Mucosa of stomach (tissue), 1 donor: Measurements from ENCODE around the gene ATG4B.
"Not testable (repeated sequence)": the region's sequence is repeated elsewhere in the genome, so short reads cannot be mapped to it uniquely, and the experiment has no call there.

Experiments used
- H3K27me3 ChIP-seq: one replicate; pipeline ENCODE4 v1.7.0; 2013; ENCODE audit warnings: mild to moderate bottlenecking, low read length; ENCODE audit not compliant: control insufficient read depth, insufficient read depth
- H3K36me3 ChIP-seq: one replicate; pipeline ENCODE4 v1.7.0; 2013; ENCODE audit warnings: low read length; ENCODE audit not compliant: control insufficient read depth, insufficient read depth
- H3K4me1 ChIP-seq: one replicate; pipeline ENCODE4 v1.7.0; 2013; ENCODE audit warnings: mild to moderate bottlenecking, low read length; ENCODE audit not compliant: control insufficient read depth, insufficient read depth
- H3K4me3 ChIP-seq: one replicate; pipeline ENCODE4 v1.7.0; 2013; ENCODE audit warnings: low read length
- H3K9ac ChIP-seq: one replicate; pipeline ENCODE4 v1.7.0; 2013; ENCODE audit warnings: mild to moderate bottlenecking, low read length, moderate library complexity
- H3K9me3 ChIP-seq: one replicate; pipeline ENCODE4 v1.7.0; 2013; ENCODE audit warnings: mild to moderate bottlenecking, low read length, moderate library complexity; ENCODE audit not compliant: control insufficient read depth
- donor health status: Pancreatic carcinoma.

The ATG4B gene

DNA sequence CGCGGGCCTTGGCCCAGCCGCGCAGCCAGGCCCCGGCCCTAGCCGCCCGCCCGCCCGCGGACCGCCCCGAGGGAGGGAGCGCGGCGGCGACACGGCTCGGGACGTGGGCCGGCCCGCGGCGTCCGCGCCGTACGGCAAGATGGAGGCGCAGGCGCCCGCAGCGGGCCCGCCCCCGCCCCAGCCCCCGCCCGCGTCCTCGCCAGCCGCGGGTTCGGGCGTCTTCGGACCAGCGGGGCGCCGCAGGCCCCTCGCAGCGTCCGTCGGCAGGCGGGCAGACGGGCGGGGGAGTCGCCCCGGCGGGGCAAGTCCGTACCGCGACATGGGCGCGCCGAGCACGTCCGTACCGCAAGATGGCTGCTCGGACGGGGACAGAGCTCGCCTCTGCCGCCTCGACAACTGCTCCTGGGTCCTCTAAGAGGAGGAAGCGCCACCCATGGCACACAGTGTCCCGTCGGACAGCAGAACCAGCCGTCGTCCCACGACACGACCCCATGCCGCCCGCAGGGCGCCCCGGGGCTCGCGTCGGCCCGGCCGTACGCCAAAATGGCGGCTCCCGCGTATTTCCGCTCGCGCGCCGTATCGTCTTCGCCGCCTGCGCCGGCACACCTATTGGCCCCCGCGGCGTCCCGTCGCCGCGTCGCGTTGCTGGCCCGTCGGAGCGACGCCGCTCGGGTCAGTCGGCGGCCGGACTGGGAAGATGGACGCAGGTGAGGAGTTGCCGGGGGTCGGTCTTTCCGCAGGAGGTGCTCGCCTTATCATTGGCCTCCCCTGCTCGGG lies at the start of gene ATG4B, which contains the start of gene THAP4:
Gene ATG4B (plus strand): TSS at position 676 of the 777 bp plus-strand sequence. CDS start 22 bp downstream, at position 698.
Gene THAP4 (minus strand): TSS at position 141 of the 777 bp plus-strand sequence. CDS start 141 bp downstream, outside the sequence.
- Histone ChIP-seq H3K9ac (peak within 1 kb of the TSS; percentile 84), H3K4me1 (peaks cover 17% of the 10 kb centered on the region), H3K9me3 (no peaks in the 10 kb centered on the region), H3K36me3 (no peaks in the 10 kb centered on the region), H3K4me3 (peak within 1 kb of the TSS; percentile 74), H3K27me3 (no peaks in the 10 kb centered on the region)

DNA sequence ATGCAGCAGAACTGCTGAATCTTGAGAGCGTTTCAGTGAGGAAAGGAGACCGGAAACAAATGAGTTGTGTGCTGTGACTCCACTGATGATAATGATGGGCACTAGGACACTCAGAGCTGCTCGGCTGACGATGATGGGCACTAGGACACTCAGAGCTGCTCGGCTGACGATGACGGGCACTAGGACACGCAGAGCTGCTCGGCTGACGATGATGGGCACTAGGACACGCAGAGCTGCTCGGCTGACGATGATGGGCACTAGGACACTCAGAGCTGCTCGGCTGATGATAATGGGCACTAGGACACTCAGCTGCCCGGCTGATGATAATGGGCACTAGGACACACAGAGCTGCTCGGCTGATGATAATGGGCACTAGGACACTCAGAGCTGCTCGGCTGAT lies 47.6 kb upstream of the ATG4B start:
- not testable (repeated sequence) for H3K27me3 ChIP-seq, H3K4me1 ChIP-seq, H3K4me3 ChIP-seq, H3K36me3 ChIP-seq, H3K9me3 ChIP-seq, H3K9ac ChIP-seq

DNA sequence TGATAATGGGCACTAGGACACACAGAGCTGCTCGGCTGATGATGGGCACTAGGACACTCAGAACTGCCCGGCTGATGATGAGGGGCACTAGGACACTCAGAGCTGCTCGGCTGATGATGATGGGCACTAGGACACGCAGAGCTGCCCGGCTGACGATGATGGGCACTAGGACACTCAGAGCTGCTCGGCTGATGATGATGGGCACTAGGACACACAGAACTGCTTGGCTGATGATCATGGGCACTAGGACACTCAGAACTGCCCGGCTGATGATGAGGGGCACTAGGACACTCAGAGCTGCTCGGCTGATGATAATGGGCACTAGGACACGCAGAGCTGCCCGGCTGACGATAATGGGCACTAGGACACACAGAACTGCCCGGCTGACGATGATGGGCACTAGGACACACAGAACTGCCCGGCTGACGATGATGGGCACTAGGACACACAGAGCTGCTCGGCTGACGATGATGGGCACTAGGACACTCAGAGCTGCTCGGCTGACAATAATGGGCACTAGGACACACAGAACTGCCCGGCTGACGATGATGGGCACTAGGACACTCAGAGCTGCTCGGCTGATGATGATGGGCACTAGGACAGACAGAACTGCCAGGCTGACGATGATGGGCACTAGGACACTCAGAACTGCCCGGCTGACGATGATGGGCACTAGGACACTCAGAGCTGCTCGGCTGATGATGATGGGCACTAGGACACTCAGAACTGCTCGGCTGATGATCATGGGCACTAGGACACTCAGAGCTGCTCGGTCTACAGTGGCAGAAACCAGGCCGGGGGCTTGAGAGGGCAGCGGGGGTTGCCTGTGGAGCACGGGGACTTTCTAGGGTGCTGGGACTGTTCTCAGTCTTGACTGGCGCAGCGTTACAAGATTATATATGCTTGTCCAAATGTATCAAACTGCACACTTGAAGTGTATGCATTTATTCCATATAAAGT lies 46.7 kb upstream of the ATG4B start:
- H3K36me3 ChIP-seq, H3K9ac ChIP-seq, H3K4me3 ChIP-seq: not testable (repeated sequence)

DNA sequence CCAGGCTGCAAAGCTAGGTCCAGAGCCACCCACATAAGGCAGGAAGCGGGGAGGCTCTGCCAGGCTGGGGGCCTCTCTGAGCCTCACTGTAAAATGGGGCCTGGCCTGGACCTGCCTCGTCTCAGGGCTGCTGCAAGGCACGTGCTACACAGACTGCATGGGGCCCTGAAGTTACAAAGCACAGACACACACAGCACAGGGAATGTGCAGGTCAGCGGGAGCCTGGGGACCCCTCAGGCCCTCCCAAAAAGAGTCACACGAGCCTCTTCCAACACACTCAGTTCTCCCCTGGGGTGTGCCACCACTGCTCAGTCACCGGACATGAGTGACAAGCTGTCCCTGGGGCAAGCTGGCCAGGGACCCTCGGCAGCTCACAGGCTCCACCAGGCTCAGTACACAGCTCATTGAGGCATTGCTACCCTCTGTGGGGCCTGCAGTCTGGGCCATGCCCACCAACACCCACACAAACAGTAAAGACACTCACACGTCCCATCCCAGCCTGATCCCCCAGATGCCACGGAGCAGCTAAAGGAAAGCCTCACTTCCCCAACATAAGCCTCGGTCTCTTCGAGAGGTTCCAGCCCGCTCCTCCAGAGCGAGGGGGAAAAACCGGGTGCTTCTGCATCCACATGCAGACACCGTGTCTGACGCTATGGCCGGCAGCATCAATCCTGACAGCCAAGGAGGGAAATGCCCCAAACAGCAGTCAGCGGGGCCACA lies 45.2 kb upstream of the ATG4B start:
- peaks cover under 1% of the 10 kb centered on the region for H3K9me3 ChIP-seq
- H3K4me3 ChIP-seq, result no peak overlapping the region
- H3K9ac ChIP-seq, result no peak overlapping the region
- no peaks in the 10 kb centered on the region for H3K4me1 ChIP-seq
- no peaks in the 10 kb centered on the region for H3K36me3 ChIP-seq
- no peaks in the 10 kb centered on the region for H3K27me3 ChIP-seq

More for the DNA sequence above, 46.7 kb upstream of the ATG4B start:
- not testable (repeated sequence) for H3K9me3 ChIP-seq, H3K4me1 ChIP-seq, H3K27me3 ChIP-seq

DNA sequence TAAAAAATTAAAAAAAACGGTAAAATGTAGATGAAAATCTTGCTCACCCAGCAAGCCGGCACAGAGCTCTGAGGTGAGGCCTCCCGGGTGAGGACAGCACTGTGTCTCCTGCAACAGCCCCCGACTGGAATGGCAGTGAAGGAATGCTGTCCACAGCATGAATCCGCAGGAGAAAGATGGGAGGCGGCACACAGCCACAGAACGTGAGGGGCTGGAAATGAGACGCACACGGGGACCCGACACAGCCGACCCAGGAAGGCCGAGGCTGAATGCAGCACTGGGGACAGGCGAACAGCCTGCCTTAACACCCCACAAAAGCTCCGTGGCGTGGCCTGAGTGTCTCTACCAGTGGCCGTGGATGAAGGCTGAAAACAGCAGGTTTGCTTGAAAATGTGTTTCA lies 44.2 kb upstream of the ATG4B start:
- H3K36me3 ChIP-seq, result no peaks in the 10 kb centered on the region
- no peaks in the 10 kb centered on the region for H3K9me3 ChIP-seq
- H3K9ac ChIP-seq, result no peak overlapping the region
- no peaks in the 10 kb centered on the region for H3K27me3 ChIP-seq
- no peaks in the 10 kb centered on the region for H3K4me1 ChIP-seq
- H3K4me3 ChIP-seq, result no peak overlapping the region

DNA sequence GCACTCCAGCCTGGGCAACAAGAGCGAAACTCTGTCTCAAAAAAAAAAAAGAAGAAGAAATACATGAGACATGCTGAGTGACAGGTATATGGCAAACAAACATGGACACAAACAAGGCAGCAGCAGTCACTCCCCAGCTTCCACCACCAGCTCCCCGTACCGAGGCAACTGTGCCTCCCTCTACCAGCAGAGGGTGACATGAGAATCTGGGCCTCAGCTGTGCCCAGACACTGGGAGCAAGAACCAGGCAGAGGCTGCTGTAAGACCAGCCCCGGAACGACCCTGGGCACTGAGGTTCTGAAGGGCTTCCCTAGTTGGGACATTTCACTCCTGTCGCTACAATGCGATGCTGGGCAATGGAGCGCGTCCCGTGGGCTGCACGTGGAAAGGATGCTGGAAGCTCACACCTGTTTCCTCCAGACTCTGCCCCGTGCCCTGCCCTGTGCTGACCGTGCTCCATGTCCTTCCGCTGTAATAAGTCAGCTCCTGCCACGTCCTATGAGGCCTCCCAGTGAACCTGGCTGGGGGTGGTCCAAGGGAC lies 41.8 kb upstream of the ATG4B start:
- H3K9ac ChIP-seq, result no peak overlapping the region
- no peaks in the 10 kb centered on the region for H3K27me3 ChIP-seq
- no peaks in the 10 kb centered on the region for H3K36me3 ChIP-seq
- H3K4me1 ChIP-seq, result no peaks in the 10 kb centered on the region
- no peaks in the 10 kb centered on the region for H3K9me3 ChIP-seq
- no peak overlapping the region for H3K4me3 ChIP-seq

DNA sequence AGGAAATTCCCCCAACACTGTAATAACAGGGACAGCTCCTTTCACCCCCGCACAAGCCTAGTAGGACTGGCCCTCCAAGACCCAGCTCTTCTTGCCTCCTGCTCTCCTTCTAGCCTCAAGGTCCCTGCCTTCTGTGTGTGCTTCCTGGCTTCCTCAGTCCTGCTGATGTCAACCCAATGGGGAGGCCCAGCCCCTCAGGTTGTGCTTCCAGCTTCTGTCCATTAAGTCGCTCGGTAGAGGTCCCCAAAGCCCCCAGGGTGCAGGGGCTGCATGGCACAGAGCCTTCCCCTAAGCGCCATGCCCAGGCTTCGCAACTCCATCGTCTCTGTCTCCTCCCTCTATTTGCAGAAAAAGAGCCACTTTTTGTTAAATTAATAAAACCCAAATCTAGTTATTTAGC lies 39.9 kb upstream of the ATG4B start:
- Histone ChIP-seq H3K9me3 (no peaks in the 10 kb centered on the region), H3K36me3 (no peaks in the 10 kb centered on the region), H3K4me1 (no peaks in the 10 kb centered on the region), H3K27me3 (no peaks in the 10 kb centered on the region), H3K9ac (no peak overlapping the region), H3K4me3 (no peak overlapping the region)

DNA sequence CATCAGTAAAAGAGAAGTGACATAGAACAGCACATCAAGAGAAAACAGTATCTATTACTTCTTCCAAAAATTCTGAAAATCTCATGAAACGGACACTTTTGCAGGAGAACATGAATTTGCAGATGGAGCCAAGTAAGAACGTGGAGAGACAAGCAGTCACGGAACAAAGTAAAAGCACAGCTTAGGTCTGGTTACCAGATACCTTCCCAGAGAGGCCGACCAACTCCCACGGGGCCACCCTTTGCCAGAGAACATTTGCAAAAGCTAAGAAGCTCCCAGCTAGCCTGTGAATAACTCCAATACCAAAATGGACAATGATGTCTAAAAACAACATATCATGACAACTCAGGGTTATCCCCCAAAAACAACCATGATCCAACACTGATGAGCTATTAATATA lies 39.4 kb upstream of the ATG4B start:
- Histone ChIP-seq H3K9ac (no peak overlapping the region), H3K4me1 (no peaks in the 10 kb centered on the region), H3K27me3 (no peaks in the 10 kb centered on the region), H3K4me3 (no peak overlapping the region), H3K36me3 (no peaks in the 10 kb centered on the region), H3K9me3 (no peaks in the 10 kb centered on the region)

DNA sequence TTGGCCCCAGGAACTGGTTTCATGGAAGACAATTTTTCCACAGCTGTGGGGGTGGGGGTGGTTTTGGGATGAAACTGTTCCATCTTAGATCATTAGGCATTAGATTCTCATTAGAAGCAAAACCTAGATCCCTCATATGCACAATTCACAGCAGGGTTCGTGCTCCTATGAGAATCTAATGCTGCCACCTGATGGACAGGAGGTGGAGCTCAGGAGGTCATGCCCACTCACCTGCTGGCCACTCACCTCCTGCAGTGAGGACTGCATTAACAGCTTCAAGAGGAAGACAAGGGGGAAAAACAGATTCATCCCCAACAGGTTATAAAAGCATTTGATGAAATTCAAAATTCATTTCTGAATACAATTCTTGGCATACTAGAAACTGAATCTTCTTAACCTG lies 39.0 kb upstream of the ATG4B start:
- H3K36me3 ChIP-seq, result no peaks in the 10 kb centered on the region
- H3K27me3 ChIP-seq, result no peaks in the 10 kb centered on the region
- no peak overlapping the region for H3K4me3 ChIP-seq
- no peaks in the 10 kb centered on the region for H3K9me3 ChIP-seq
- H3K9ac ChIP-seq, result no peak overlapping the region
- H3K4me1 ChIP-seq, result no peaks in the 10 kb centered on the region

DNA sequence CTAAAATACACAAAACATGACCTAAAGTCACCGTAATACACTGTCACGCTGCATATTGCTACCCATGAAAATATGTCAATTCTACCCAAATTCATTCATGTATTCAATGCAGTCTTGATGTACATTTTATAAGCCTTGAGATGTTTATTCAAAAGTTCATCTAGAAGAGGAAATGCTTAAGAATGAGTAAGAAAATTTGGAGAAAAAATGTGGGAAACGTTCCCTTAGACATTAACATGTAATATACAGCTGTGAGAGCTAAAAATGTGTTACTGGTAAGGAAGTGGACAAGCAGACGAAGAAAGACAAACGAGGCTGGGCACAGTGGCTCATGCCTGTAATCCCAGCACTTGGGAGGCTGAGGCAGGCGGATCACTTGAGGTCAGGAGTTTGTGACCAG lies 37.9 kb upstream of the ATG4B start:
- Histone ChIP-seq H3K27me3 (no peaks in the 10 kb centered on the region), H3K9ac (no peak overlapping the region), H3K4me3 (no peak overlapping the region), H3K4me1 (no peaks in the 10 kb centered on the region), H3K9me3 (no peaks in the 10 kb centered on the region), H3K36me3 (no peaks in the 10 kb centered on the region)

DNA sequence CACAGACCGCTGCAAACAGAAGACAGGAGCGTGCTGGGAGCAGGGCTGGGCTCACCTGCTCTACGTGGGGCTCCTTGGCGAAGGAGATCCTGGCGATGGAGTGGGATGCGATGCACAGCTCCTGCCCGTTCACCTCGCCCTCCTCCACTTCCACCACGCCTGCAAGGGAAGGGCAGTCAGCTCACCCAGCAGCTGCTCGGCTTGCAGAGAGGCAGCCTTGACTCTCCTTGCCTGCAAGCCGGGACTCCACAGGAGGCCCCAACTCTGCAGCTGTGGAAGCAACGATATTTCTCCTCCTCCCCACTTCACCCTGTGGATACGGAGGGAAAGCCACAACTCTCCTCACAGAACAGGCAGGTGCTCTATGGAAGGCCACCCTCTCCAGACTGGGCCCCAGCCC lies 35.7 kb upstream of the ATG4B start:
- Histone ChIP-seq H3K9ac (no peak overlapping the region), H3K27me3 (no peaks in the 10 kb centered on the region), H3K4me1 (no peaks in the 10 kb centered on the region), H3K36me3 (no peaks in the 10 kb centered on the region), H3K9me3 (no peaks in the 10 kb centered on the region), H3K4me3 (no peak overlapping the region)
